Measurements from ENCODE around the gene MLN.

Gene MLN

DNA sequence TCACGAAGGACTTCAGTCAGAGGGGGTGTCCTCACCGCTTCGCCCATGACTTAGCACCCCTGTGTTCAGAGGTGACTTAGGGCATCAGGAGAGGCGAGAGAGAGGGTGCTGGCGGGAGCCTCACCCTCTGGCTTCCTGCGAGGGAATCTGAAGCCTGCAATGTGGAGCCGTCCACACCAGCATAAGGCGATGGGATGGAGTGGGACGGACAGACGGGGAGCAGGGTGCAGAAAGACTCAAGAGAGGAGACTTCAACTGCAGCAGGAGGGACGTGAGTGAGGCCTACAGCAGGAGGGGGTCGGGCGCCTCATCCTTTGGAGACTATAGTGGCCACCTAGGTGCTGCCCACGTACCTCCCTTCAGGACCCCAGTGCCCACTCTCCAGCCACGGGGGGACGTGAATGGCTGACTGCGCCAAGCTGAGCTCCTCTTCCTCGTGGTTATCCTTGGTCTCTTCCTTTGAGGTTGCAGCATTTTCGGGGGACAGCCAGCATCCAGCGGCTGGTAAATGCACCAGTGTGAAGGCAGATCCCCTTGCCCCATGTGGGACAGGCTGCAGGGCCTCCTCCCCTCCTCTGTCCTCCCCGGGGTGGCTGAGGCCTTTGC lies 26.9 kb upstream of the MLN start:
- H3K9me3 Mint-ChIP-seq = no peaks in the 10 kb centered on the region

DNA sequence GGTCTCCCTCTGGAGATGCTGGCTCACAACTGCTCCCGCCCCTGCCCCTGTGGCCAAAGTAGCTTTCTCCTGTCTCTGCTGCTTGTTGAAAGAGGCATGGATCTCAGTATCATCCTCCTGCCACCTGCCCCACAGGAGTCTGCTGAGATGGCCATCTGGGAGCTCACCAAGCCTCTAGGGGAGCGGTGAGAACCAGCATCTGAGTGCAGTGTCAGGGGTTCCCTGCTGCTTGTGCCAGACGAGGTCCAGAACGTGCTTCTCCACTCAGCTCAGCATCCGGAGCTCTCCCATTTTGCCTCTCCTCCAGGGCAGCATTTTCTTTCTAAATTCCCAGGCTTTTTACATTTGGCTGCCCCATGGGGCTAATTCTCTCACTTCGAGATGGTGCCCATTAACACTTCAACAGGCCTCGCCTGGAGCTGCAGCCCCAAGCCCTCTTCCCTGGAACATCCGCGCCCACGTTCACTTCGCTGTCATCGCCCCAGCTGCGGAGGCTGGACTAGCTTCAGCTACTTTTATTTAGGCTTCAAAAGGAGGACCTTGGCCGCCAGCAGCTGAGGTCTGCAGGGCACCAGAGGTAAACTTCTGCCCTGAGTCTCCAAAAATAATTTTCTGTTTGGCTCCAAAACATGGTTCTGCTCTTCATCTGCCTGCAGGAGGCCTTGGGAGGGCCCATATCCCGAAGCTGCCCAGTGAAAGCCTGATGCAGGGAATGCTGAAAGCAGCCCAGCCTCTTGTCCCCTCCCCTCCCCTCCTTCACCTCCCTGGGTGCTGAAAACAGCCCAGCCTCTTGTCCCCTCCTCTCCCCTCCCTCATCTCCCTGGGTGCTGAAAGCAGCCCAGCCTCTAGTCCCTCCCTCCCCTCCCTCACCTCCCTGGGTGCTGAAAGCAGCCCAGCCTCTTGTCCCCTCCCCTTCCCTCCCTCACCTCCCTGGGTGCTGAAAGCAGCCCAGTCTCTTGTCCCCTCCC lies 25.2 kb upstream of the MLN start:
- DNase-seq (ENCODE audit: low spot score in 2 of 2) = no peak
- no peak overlapping the region for H3K27ac Mint-ChIP-seq (ENCODE audit: low read depth)
- H3K27me3 Mint-ChIP-seq = peaks cover 40% of the 10 kb centered on the region

More for the DNA sequence above, 26.9 kb upstream of the MLN start:
- Mint-ChIP-seq H3K4me3 (no peak overlapping the region), H3K4me1 (no peaks in the 10 kb centered on the region), H3K27me3 (peaks cover 49% of the 10 kb centered on the region), H3K27ac (ENCODE audit: low read depth) (peak overlapping the region; percentile 74), H3K36me3 (ENCODE audit: insufficient read depth) (no peaks in the 10 kb centered on the region)
- no peak for ATAC-seq (replicated peaks; ENCODE audit: extremely low read depth, poor library complexity, severe bottlenecking)
- no peak for DNase-seq (ENCODE audit: low spot score in 2 of 2)

GRCh38 chr6:33828452-33828763 lies 24.6 kb upstream of the MLN start:
- no peaks in the 10 kb centered on the region for H3K9me3 Mint-ChIP-seq
- H3K4me1 Mint-ChIP-seq = no peaks in the 10 kb centered on the region
- H3K27ac Mint-ChIP-seq (ENCODE audit: low read depth) = no peak overlapping the region
- no peak for DNase-seq (ENCODE audit: low spot score in 2 of 2)
- peaks cover 40% of the 10 kb centered on the region for H3K27me3 Mint-ChIP-seq
- ATAC-seq (replicated peaks; ENCODE audit: extremely low read depth, poor library complexity, severe bottlenecking) = no peak
- H3K4me3 Mint-ChIP-seq = no peak overlapping the region
- H3K36me3 Mint-ChIP-seq (ENCODE audit: insufficient read depth) = no peaks in the 10 kb centered on the region

More for the DNA sequence above, 25.2 kb upstream of the MLN start:
- no peak for ATAC-seq (replicated peaks; ENCODE audit: extremely low read depth, poor library complexity, severe bottlenecking)
- H3K36me3 Mint-ChIP-seq (ENCODE audit: insufficient read depth) = no peaks in the 10 kb centered on the region
- H3K4me3 Mint-ChIP-seq = no peak overlapping the region
- H3K4me1 Mint-ChIP-seq = no peaks in the 10 kb centered on the region
- H3K9me3 Mint-ChIP-seq = no peaks in the 10 kb centered on the region

GRCh38 chr6:33827546-33828451 lies 24.0 kb upstream of the MLN start:
- ATAC-seq (replicated peaks; ENCODE audit: extremely low read depth, poor library complexity, severe bottlenecking) = no peak
- H3K27ac Mint-ChIP-seq (ENCODE audit: low read depth) = no peak overlapping the region
- H3K27me3 Mint-ChIP-seq = peaks cover 44% of the 10 kb centered on the region
- DNase-seq (ENCODE audit: low spot score in 2 of 2) = no peak
- no peak overlapping the region for H3K4me3 Mint-ChIP-seq
- H3K9me3 Mint-ChIP-seq = no peaks in the 10 kb centered on the region
- no peaks in the 10 kb centered on the region for H3K4me1 Mint-ChIP-seq
- no peaks in the 10 kb centered on the region for H3K36me3 Mint-ChIP-seq (ENCODE audit: insufficient read depth)

DNA sequence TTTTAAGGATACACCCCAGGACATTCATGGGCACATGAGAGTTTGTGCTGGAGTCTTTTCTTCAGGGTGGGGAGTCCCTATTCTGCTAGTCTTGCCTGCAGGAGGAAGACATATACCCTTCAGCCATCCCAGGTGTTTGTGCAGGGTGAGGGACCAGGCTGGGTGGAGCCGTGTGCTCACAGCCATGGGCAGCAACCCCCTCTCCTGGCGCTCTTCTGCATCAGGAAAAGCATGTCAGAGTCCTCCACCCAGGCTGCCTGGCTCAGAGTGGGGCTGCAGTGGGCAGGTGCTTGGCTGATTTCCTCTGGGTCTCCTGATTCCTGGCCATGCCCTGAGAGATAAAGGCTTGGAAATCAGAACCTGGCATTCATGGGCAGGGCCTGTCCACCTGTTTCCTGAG lies 22.7 kb upstream of the MLN start:
- no peak overlapping the region for H3K27ac Mint-ChIP-seq (ENCODE audit: low read depth)
- H3K4me1 Mint-ChIP-seq = no peaks in the 10 kb centered on the region
- H3K36me3 Mint-ChIP-seq (ENCODE audit: insufficient read depth) = no peaks in the 10 kb centered on the region
- ATAC-seq (replicated peaks; ENCODE audit: extremely low read depth, poor library complexity, severe bottlenecking) = no peak
- no peak for DNase-seq (ENCODE audit: low spot score in 2 of 2)
- H3K9me3 Mint-ChIP-seq = no peaks in the 10 kb centered on the region
- no peak overlapping the region for H3K4me3 Mint-ChIP-seq
- H3K27me3 Mint-ChIP-seq = peaks cover 47% of the 10 kb centered on the region

DNA sequence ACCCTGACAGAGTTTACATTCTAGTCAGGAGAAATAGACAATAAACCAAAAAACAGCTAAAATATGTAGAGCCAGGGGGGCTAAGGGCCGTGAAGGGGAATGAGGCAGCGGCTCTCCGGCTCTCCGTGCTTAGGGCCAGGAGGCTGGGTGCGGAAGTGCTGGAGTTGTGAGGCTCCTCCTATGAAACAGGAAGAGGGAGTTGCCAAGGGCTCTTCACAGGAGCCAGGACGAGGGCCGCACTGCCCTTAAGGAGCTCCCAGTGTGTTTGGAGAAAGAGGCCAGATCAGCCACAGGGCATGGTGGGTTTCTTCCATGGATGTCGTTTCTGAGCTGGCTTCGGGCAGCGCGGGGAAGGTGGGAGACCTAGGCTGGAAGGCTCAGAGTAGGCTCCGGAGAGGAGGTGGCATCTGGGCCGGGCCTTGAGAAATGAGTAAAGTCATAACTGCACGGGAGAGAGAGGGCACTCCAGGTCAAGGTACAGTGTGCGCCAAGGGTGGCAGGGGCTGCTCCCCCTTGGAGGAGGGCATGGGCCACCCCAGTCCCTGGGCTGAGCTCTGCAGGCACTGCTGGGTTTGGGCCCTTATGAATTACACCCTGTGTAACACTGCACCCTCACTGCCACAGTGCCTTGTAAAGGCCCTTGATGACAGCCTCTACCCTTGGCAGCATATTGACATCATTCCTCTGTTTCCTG lies 20.8 kb upstream of the MLN start:
- peaks cover 28% of the 10 kb centered on the region for H3K27me3 Mint-ChIP-seq
- H3K4me1 Mint-ChIP-seq = peaks cover 6% of the 10 kb centered on the region
- H3K27ac Mint-ChIP-seq (ENCODE audit: low read depth) = no peak overlapping the region

DNA sequence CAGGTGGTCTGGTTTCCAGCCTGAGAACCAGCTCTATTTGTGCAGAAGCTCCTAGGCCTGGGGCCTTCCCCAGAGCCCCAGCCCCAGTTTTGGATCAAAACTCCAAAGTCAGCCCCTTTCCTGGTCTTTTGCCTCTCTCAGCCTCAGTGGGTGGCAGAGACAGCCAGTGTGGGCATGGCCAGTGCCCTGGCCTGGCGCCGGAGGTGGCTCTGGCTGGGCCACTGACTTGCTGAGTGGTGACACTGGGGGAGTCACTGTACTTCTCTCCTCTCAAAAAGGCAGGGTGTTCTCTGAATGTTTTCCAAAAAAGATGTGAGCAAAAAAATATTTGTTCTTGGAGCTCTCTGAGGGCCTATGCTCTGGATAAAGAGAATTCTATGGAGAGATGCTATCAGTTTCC lies 20.0 kb upstream of the MLN start:
- Mint-ChIP-seq H3K27ac (ENCODE audit: low read depth) (no peak overlapping the region), H3K4me3 (no peak overlapping the region), H3K27me3 (peaks cover 23% of the 10 kb centered on the region), H3K36me3 (ENCODE audit: insufficient read depth) (no peaks in the 10 kb centered on the region), H3K4me1 (peaks cover 6% of the 10 kb centered on the region), H3K9me3 (no peaks in the 10 kb centered on the region)
- no peak for ATAC-seq (replicated peaks; ENCODE audit: extremely low read depth, poor library complexity, severe bottlenecking)
- DNase-seq (ENCODE audit: low spot score in 2 of 2) = no peak

More for the DNA sequence above, 20.8 kb upstream of the MLN start:
- H3K4me3 Mint-ChIP-seq = no peak overlapping the region
- H3K36me3 Mint-ChIP-seq (ENCODE audit: insufficient read depth) = no peaks in the 10 kb centered on the region
- no peak for DNase-seq (ENCODE audit: low spot score in 2 of 2)
- H3K9me3 Mint-ChIP-seq = no peaks in the 10 kb centered on the region
- ATAC-seq (replicated peaks; ENCODE audit: extremely low read depth, poor library complexity, severe bottlenecking) = no peak

DNA sequence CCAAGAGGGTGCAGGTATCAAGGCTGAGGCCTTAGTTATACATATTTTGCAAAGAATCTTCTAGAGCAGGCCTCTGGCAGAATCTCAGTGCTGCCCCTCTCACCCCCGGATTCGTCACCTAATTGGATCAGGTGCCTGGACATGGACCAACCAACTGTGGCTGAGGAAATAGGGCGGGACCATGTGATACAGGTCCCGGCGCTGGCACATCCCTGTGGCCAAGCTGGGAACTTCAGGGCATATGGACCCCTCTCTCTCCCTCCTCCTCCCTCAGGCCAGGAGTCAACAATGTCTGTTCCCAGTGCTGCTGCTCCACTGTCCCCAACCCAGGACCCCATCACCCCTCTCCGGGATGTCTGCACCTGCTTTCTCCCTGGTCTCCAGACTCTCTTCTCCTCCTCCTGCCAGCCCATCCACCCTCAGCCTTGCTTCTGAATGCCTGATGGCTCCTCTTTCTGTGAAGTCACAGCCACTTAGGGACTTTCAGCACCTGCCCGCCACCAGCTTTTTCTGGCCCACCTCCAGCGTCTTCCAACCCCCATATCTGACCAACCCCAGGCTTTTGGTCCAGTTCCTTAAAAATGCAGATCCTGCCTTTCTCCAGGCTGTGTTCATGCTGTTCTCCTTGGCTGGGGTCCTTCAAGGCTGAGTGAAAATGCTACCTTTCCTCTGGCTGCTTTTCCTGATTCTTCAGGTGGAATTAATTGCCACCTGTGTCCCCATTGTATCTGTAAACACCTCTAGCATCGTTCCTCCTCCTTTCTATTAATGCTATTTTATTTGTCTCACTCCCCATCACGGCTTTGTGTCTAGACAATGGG lies 19.0 kb upstream of the MLN start:
- Mint-ChIP-seq H3K27me3 (peaks cover 13% of the 10 kb centered on the region), H3K27ac (ENCODE audit: low read depth) (no peak overlapping the region), H3K4me3 (no peak overlapping the region), H3K9me3 (no peaks in the 10 kb centered on the region), H3K36me3 (ENCODE audit: insufficient read depth) (no peaks in the 10 kb centered on the region), H3K4me1 (peaks cover 6% of the 10 kb centered on the region)
- ATAC-seq (replicated peaks; ENCODE audit: extremely low read depth, poor library complexity, severe bottlenecking) = no peak
- no peak for DNase-seq (ENCODE audit: low spot score in 2 of 2)

DNA sequence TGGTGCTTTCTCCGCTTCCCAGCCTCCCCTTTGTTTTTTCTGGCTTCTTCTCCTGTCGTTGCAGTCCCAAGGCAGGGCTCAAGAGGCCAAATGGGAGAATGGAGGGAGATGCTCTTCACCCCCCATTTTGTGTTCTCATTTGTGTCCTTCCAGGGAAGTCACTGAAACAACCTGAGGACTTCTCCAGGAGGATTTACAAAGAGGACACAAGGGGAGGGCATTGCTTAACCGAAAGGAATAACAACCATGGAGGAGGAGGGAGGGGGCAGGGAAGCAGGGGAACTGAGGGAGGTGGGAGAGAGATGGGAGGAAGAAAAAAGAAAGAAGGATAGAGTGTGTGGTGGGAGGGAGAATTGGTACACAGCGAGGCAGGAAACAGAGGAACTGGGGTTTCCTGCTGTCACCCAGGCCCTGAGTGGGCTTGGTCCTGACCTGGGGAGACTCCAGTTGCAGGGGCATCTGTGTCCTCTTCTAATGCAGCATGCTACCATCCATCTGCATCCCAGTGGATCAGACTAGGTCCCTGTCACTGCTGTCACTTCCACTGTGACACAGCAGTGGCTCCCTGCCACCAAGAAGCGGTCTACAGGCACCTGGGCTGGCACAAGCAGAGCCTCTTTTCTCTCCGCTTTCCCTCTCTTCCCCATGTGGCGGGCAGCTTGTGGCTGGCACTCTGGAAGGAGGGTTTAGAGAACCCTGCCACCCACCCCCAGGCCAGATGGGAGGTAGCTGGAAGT lies 17.1 kb upstream of the MLN start:
- H3K9me3 Mint-ChIP-seq = no peaks in the 10 kb centered on the region
- no peak overlapping the region for H3K27ac Mint-ChIP-seq (ENCODE audit: low read depth)
- ATAC-seq (replicated peaks; ENCODE audit: extremely low read depth, poor library complexity, severe bottlenecking) = no peak
- peaks cover 26% of the 10 kb centered on the region for H3K27me3 Mint-ChIP-seq
- H3K4me3 Mint-ChIP-seq = no peak overlapping the region
- H3K36me3 Mint-ChIP-seq (ENCODE audit: insufficient read depth) = no peaks in the 10 kb centered on the region
- DNase-seq (ENCODE audit: low spot score in 2 of 2) = no peak
- peaks cover 6% of the 10 kb centered on the region for H3K4me1 Mint-ChIP-seq

- H3K27ac Mint-ChIP-seq (ENCODE audit: low read depth) = no peak overlapping the region
- DNase-seq (ENCODE audit: low spot score in 2 of 2) = no peak
- H3K4me1 Mint-ChIP-seq = peaks cover 6% of the 10 kb centered on the region
- no peaks in the 10 kb centered on the region for H3K9me3 Mint-ChIP-seq
- H3K4me3 Mint-ChIP-seq = no peak overlapping the region
- H3K27me3 Mint-ChIP-seq = peaks cover 33% of the 10 kb centered on the region
- H3K36me3 Mint-ChIP-seq (ENCODE audit: insufficient read depth) = no peaks in the 10 kb centered on the region
- no peak for ATAC-seq (replicated peaks; ENCODE audit: extremely low read depth, poor library complexity, severe bottlenecking)
Observed at GRCh38 chr6:33820243-33820642, 16.4 kb upstream of the MLN start.

DNA sequence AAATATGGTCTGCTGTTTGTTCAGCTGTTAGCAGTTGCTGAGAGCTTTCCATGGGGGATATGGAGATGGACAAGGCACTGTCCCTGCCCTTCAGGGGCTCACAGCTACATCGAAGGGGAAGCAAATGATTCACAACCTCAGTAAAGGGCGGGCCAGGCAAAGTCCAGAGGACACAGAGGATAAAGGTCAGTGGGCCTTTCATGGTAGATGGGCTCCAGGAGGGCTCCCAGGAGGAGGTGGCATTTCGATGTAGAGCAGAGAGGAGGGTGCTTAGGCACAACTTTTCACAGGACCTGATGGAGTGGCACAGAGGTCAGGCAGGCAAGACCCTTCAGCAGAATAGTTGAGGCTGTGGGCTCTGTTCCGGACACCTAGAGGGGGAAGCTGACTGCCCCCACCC lies 15.2 kb upstream of the MLN start:
- no peaks in the 10 kb centered on the region for H3K36me3 Mint-ChIP-seq (ENCODE audit: insufficient read depth)
- H3K4me3 Mint-ChIP-seq = no peak overlapping the region
- DNase-seq (ENCODE audit: low spot score in 2 of 2) (no peak), ATAC-seq (replicated peaks; ENCODE audit: extremely low read depth, poor library complexity, severe bottlenecking) (no peak)
- no peaks in the 10 kb centered on the region for H3K9me3 Mint-ChIP-seq
- H3K27ac Mint-ChIP-seq (ENCODE audit: low read depth) = no peak overlapping the region
- peaks cover 45% of the 10 kb centered on the region for H3K27me3 Mint-ChIP-seq
- peaks cover 6% of the 10 kb centered on the region for H3K4me1 Mint-ChIP-seq

All from central memory CD8-positive, alpha-beta T cell (primary cell).